Measurements from ENCODE around the gene HEMK1. TPM values are rescaled to one million over a fixed set of nuclear protein-coding genes. Genes with fewer than 3 reads are reported as not detected.

HEMK1 gene
- total and polyA plus RNA-seq, 2 donors (not counting 3 experiments of a cell fraction or from before 2014, with no cell fraction given), result 14.2 to 15.2 TPM

DNA sequence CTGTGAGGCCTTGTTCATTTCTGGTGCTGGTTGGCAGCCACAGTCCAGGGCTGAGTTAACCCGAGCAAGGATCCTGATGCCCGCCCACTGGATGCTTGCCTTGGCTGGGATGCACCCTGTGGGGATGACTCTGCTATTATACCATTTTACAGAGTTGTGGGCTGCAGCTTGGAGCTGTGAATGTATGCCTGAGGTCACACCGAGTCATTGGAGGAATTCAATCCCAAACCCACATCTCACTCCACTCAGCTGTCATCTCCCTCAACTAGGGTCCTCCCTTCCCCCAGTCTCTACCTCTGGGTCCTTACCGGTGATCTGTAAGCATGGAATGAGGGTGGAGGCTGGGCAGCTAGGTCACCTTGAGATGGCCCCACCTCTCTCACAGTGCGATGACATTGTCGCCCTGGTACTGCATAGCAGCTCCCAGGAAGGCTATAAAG, 69.8 kb downstream of the HEMK1 start:
- POLR2A ChIA-PET, result no interaction called here
- intact Hi-C loops (cut with micrococcal nuclease) (no loop called here), dilution Hi-C loops (cut with MboI; ENCODE audit: extremely low pct_ligation_motif_present, low sequenced_read_pairs) (no loop called here)
- Histone ChIP-seq H3K36me3 (ENCODE audit: control insufficient read depth in 2 of 2, extremely low read depth in 1 of 2, insufficient read depth in 2 of 2, low read length in 2 of 2) (no peaks in the 10 kb centered on the region), H3K4me2 (ENCODE audit: insufficient read depth, low read length) (no peak overlapping the region), H3K4me3 (replicated peaks in 1 of 3; ENCODE audit: insufficient read depth in 1 of 3, low read depth in 1 of 3, low read length in 3 of 3) (no peak overlapping the region), H4K20me1 (replicated peaks; ENCODE audit: control insufficient read depth, extremely low read depth, insufficient read depth, low read length) (no peaks in the 10 kb centered on the region), H2AFZ (ENCODE audit: low read depth, low read length) (no peak overlapping the region), H3K79me2 (ENCODE audit: control insufficient read depth, insufficient read depth, low read length) (no peaks in the 10 kb centered on the region), H3K9ac (replicated peaks; ENCODE audit: extremely low read depth, insufficient read depth, low read length) (no peak overlapping the region), H3K4me1 (ENCODE audit: control insufficient read depth, extremely low read depth, insufficient read depth, low read length) (no peaks in the 10 kb centered on the region), H3K27me3 (ENCODE audit: control insufficient read depth in 2 of 2, insufficient read depth in 2 of 2, low read length in 2 of 2) (no peaks in the 10 kb centered on the region), H3K9me1 (replicated peaks; ENCODE audit: control insufficient read depth, extremely low read depth, insufficient read depth, low read length) (no peaks in the 10 kb centered on the region), H3K9me3 (replicated peaks; ENCODE audit: control insufficient read depth, insufficient read depth, low read length) (no peaks in the 10 kb centered on the region), H3K27ac (ENCODE audit: insufficient read depth, low read depth, low read length) (no peak overlapping the region)
- TF ChIP-seq POLR2A (IDR thresholded peaks at IDR 0.05; ENCODE audit: low read depth, low read length) (no peak), EZH2 (IDR thresholded peaks at IDR 0.05; ENCODE audit: borderline replicate concordance, low read depth, low read length, severe bottlenecking) (no peak), FOS (IDR thresholded peaks at IDR 0.05; ENCODE audit: borderline replicate concordance, insufficient read depth, low read length) (no peak), JUN (IDR thresholded peaks at IDR 0.05; ENCODE audit: borderline replicate concordance, insufficient read depth, insufficient read length, low read depth) (no peak), GATA2 (IDR thresholded peaks at IDR 0.05; ENCODE audit: insufficient read depth, insufficient read length, low read depth, low read length) (no peak), POLR2AphosphoS5 (IDR thresholded peaks at IDR 0.05; ENCODE audit: insufficient read depth, low read depth, low read length) (no peak), MYC (IDR thresholded peaks at IDR 0.05; ENCODE audit: low read depth, low read length) (no peak)
- TF ChIP-seq, protein P1, sequence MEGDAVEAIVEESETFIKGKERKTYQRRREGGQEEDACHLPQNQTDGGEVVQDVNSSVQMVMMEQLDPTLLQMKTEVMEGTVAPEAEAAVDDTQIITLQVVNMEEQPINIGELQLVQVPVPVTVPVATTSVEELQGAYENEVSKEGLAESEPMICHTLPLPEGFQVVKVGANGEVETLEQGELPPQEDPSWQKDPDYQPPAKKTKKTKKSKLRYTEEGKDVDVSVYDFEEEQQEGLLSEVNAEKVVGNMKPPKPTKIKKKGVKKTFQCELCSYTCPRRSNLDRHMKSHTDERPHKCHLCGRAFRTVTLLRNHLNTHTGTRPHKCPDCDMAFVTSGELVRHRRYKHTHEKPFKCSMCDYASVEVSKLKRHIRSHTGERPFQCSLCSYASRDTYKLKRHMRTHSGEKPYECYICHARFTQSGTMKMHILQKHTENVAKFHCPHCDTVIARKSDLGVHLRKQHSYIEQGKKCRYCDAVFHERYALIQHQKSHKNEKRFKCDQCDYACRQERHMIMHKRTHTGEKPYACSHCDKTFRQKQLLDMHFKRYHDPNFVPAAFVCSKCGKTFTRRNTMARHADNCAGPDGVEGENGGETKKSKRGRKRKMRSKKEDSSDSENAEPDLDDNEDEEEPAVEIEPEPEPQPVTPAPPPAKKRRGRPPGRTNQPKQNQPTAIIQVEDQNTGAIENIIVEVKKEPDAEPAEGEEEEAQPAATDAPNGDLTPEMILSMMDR (IDR thresholded peaks at IDR 0.05; ENCODE audit: extremely low read depth in 1 of 2, insufficient read depth in 1 of 2, low read depth in 1 of 2, low read length in 2 of 2), result no peak
- TF ChIP-seq, protein P2, sequence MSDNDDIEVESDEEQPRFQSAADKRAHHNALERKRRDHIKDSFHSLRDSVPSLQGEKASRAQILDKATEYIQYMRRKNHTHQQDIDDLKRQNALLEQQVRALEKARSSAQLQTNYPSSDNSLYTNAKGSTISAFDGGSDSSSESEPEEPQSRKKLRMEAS (IDR thresholded peaks at IDR 0.05; ENCODE audit: insufficient read depth, insufficient read length), result no peak
- CTCF ChIA-PET, result interaction anchor here (0.8 kb wide), 1 partner anchor 23 kb away, joined by 3 read pairs; no protein-coding TSS in a partner anchor
- no TSS peak for BruUV-seq (replicated peaks)
- FAIRE-seq (no peak), DNase-seq (ENCODE audit: low read depth, low spot score) (no peak)
